ENCODE results near the gene ZNF862.
"Not testable (repeated sequence)": the region's sequence is repeated elsewhere in the genome, so short reads cannot be mapped to it uniquely, and the experiment has no call there.

Gene ZNF862

DNA sequence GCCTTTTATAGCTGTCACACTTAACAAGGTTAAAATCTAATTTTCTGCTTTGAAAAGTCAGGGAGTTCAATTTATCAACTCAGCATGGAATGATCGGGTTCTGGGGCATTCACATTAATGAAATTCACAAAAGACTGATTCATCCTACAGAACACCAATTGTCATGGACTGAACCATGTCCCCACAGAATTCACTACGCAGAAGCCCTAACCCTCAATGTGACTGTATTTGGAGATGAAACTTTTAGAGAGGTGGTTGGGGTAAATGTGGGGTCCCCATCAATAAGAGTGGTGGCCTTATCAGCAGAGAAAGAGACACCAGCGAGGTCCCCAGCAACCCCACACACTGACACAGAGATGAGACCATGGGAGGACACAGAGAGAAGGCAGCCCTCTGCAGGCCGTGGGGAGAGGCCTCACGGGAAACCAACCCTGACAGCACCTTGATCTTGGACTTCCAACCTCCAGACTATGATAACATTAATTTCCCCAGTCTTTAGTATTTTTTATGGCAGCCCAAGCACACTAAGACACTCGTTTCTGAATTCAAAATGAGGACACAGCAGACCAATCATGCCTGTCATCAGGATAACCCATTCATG is 69.7 kb downstream of the ZNF862 start:
- H3K27ac Mint-ChIP-seq; H3K4me3 Mint-ChIP-seq; H3K27me3 Mint-ChIP-seq; H3K36me3 Mint-ChIP-seq (ENCODE audit: low read depth); ATAC-seq; H3K9me3 Mint-ChIP-seq; H3K4me1 Mint-ChIP-seq; DNase-seq: not testable (repeated sequence)

DNA sequence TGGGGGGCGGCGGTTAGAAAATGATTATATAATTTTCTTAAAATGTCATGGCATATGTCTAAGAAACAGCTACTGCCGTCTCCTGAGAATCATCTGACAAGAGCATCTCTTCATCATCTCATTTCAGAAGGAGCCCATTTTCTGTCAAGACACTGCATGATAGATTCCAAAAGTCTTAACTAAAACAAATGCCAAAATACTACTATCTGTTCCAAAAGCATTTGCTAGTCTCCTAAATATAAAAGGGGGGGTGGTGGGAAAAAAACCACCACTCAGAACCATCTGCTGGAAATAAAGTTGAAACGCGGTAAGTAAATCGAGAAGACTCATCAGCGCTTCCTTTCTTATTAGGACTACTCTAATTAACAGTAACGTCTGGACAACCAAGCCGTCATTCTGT is 72.0 kb downstream of the ZNF862 start:
- H3K4me3 Mint-ChIP-seq; H3K36me3 Mint-ChIP-seq (ENCODE audit: low read depth); H3K27me3 Mint-ChIP-seq; ATAC-seq; H3K9me3 Mint-ChIP-seq; H3K4me1 Mint-ChIP-seq; DNase-seq; H3K27ac Mint-ChIP-seq: not testable (repeated sequence)

DNA sequence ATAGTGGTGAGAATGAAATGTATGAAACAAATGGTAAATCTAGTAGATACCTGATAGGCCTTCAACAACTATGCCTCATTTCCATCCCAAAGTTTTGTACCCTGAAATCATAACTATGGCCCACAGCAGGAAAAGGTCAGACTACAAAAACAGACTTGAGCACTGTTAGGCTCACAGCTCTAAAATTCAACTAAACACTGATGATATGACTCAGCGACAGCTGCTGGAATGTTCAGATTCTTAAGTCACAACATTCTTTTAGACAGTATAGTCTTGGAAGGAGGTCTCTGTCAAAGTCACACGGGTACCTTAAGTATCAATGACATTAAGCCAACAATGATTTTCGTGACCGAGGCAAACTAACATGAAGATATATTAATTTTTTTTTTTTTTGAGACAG is 74.0 kb downstream of the ZNF862 start:
- ATAC-seq; H3K4me1 Mint-ChIP-seq; H3K9me3 Mint-ChIP-seq; H3K27ac Mint-ChIP-seq; H3K27me3 Mint-ChIP-seq; DNase-seq; H3K4me3 Mint-ChIP-seq; H3K36me3 Mint-ChIP-seq (ENCODE audit: low read depth): not testable (repeated sequence)

All from activated naive CD8-positive, alpha-beta T cell treated with anti-CD3 and anti-CD28 coated beads, Interleukin-2, amount 50 U/mL, for 24 hours (primary cell).